A549 treated with Hydrocortisone at 1 μM for 4 hours (cell line): Measurements from ENCODE around the gene CYTH1. TPM values are rescaled to one million over a fixed set of nuclear protein-coding genes. Genes with fewer than 3 reads are reported as not detected.

Experiments
- total RNA-seq: library from RNA; stranded (reverse); fragments of 200-300 nt; extraction: Qiagen RNA extraction; gene quantifications from 5 replicates; pipeline ENCODE4 v1.2.3, GENCODE V29; 2022

The CYTH1 gene
- 59.8 to 87.9 TPM (median 64.0 TPM) in 5 replicates for total RNA-seq

GRCh38 chr17:78781893-78782304 lies at the start of gene CYTH1:
Gene CYTH1, minus strand, starts transcription at chr17:78782273. Its CDS starts 50 bp downstream, at chr17:78782223.

Other genes with a start within 250 kb of the CYTH1 start
- gene DNAH17, start 204.9 kb downstream of the CYTH1 start, total RNA-seq, result 1.0 to 1.8 TPM (median 1.3 TPM) in 5 replicates
- gene USP36, start 58.5 kb upstream of the CYTH1 start, total RNA-seq, result 52.6 to 60.5 TPM (median 55.6 TPM) in 5 replicates
- gene CEP295NL, start 120.9 kb upstream of the CYTH1 start, total RNA-seq, result 0.37 to 0.44 TPM (median 0.41 TPM) in 5 replicates
- gene TIMP2, start 143.1 kb upstream of the CYTH1 start, total RNA-seq, result 190 to 245 TPM (median 225 TPM) in 5 replicates
- gene LGALS3BP, start 197.7 kb upstream of the CYTH1 start, total RNA-seq, result 67.1 to 87.7 TPM (median 79.2 TPM) in 5 replicates
- 77.2 to 92.2 TPM (median 83.8 TPM) in 5 replicates for gene CANT1, start 227.5 kb upstream of the CYTH1 start, total RNA-seq
- 45.9 to 57.7 TPM (median 49.2 TPM) in 5 replicates for gene C1QTNF1, start 241.9 kb upstream of the CYTH1 start, total RNA-seq